Lung (tissue), 16 donors: ENCODE measurements around the gene PLCG2. TPM values are rescaled to one million over a fixed set of nuclear protein-coding genes. Genes with fewer than 3 reads are reported as not detected.

Experiments used
- ATAC-seq: fragments of 200-7000 bp; cut with Tn5 transposase; one replicate; pipeline ENCODE4 v1.9.1; 2020; ENCODE audit warnings: moderate number of reproducible peaks; ENCODE audit not compliant: insufficient read depth, low FRiP score
- DNase-seq, 3 donors: peaks; one replicate each; pipeline ENCODE4 v3.0.0-alpha.2; 2013 to 2017
- H3K27ac ChIP-seq, 2 donors: one replicate each; pipeline ENCODE4 v1.5.1; 2013; ENCODE audit warnings: mild to moderate bottlenecking in 2 of 2, moderate library complexity in 2 of 2, control low read depth in 1 of 2, inconsistent platforms in 1 of 2, low read depth in 1 of 2, low read length in 1 of 2
- H3K27me3 ChIP-seq, 3 donors: one replicate each; pipeline ENCODE4 v1.5.1; 2013; ENCODE audit warnings: low read length in 2 of 3; ENCODE audit not compliant: control insufficient read depth in 3 of 3, insufficient read depth in 3 of 3
- H3K36me3 ChIP-seq, 4 donors: one replicate each; pipeline ENCODE4 v1.5.1; 2013; ENCODE audit warnings: low read length in 4 of 4, mild to moderate bottlenecking in 1 of 4, moderate library complexity in 1 of 4; ENCODE audit not compliant: control insufficient read depth in 4 of 4, insufficient read depth in 4 of 4
- H3K4me1 ChIP-seq, 5 donors: one replicate each; pipeline ENCODE4 v1.5.1; 2013; ENCODE audit warnings: low read length in 5 of 5, mild to moderate bottlenecking in 2 of 5, moderate library complexity in 1 of 5; ENCODE audit not compliant: control insufficient read depth in 5 of 5, insufficient read depth in 5 of 5
- H3K4me3 ChIP-seq: one replicate; pipeline ENCODE4 v1.5.1; 2013; ENCODE audit warnings: mild to moderate bottlenecking, control low read depth, moderate library complexity
- H3K9ac ChIP-seq, 2 donors: one replicate each; pipeline ENCODE4 v1.5.1; 2013; ENCODE audit warnings: low read length in 2 of 2, control low read depth in 1 of 2; ENCODE audit not compliant: insufficient read depth in 1 of 2
- H3K9me3 ChIP-seq, 4 donors: one replicate each; pipeline ENCODE4 v1.5.1; 2013; ENCODE audit warnings: low read length in 3 of 4, mild to moderate bottlenecking in 1 of 4, moderate library complexity in 1 of 4; ENCODE audit not compliant: control insufficient read depth in 4 of 4, insufficient read depth in 3 of 4
- CTCF ChIP-seq: IDR thresholded peaks from 2 replicates; pipeline ENCODE4 v1.5.1; 2012; ENCODE audit warnings: mild to moderate bottlenecking; ENCODE audit errors: control extremely low read depth, extremely low read depth
- WGBS, 2 donors: extraction: QIAGEN DNeasy Blood & Tissue Kit; methylation state at CpG; one replicate each; pipeline ENCODE4 v1.1.7; 2013; 5-methylcytosine and 5-hydroxymethylcytosine counted together
- long read RNA-seq, 5 donors: transcript quantifications; one replicate each; lab custom pipeline, GENCODE V29; 2026
- polyA plus RNA-seq, 2 donors: library from polyadenylated mRNA; stranded (reverse); fragments of 200-250 nt; gene quantifications; one replicate each; pipeline ENCODE4 v1.2.1, GENCODE V29; 2013
- total RNA-seq, 2 donors: library from RNA; depleted of rRNA in 1 of 2; stranded (reverse); fragments of >200 nt in 1 of 2; gene quantifications; one replicate each; pipeline ENCODE4 v1.2.1, GENCODE V29; 2014 to 2021
- donor health status: control.
- donor health status: control.
- donor health status: Bipolar disorder and iron deficiency.
- donor health status: healthy.
- donor health status: DM: yes; HTN: yes; CAD: no.

Gene PLCG2
- total RNA-seq (10 to 100 TPM; 27.8 to 41.0 TPM), polyA plus RNA-seq (10 to 100 TPM in 1 of 2 donors, 1 to 10 TPM in 1; 8.8 to 31.0 TPM)
- long read RNA-seq, donor 1: 0 reads
- long read RNA-seq, donor 2: 0 reads
- long read RNA-seq, donor 3: 0 reads
- long read RNA-seq, donor 4, full-length matches to known transcripts: 1 of 1 reads
- long read RNA-seq, donor 4, partial matches to known transcripts: 0 of 1 reads
- long read RNA-seq, donor 4, other reads (novel, unspliced or antisense): 0 of 1 reads
- long read RNA-seq, donor 5: 0 reads

GRCh38 chr16:81778861-81779535 is at the start of gene PLCG2:
PLCG2 (plus strand) TSS chr16:81779291; CDS start chr16:81785990, 6,699 bp downstream.
- TF ChIP-seq CTCF: no peak
- ATAC-seq: peak; percentile 94
- Histone ChIP-seq H3K4me1 (peaks cover 0 to 4% (median 0%) of the 10 kb centered on the region in 5 donors), H3K36me3 (no peaks in the 10 kb centered on the region), H3K27me3 (peaks cover 0 to 32% (median 26%) of the 10 kb centered on the region in 3 donors), H3K9ac (no peak within 1 kb of the TSS), H3K27ac (peak within 1 kb of the TSS in 1 of 2 donors; percentile 37), H3K4me3 (peak within 1 kb of the TSS; percentile 69), H3K9me3 (no peaks in the 10 kb centered on the region)
- WGBS, 2 donors: 0% methylated on average over 54 to 78 of the region's 78 CpGs
- DNase-seq: peak; percentile 51 to 73 (median 55)

- peaks cover 0 to under 1% (median 0%) of the 10 kb centered on the region in 3 donors for H3K27me3 ChIP-seq
- 88 to 90% methylated on average over 16 of the region's 16 CpGs for WGBS, 2 donors
- no peak for ATAC-seq
Measured at GRCh38 chr16:81729451-81729850, 49.6 kb upstream of the PLCG2 start.

GRCh38 chr16:81730090-81731051 is 48.7 kb upstream of the PLCG2 start:
- H3K9ac ChIP-seq: peak overlapping the region; percentile 28
- no peaks in the 10 kb centered on the region for H3K9me3 ChIP-seq
- peak; percentile 19 for TF ChIP-seq CTCF
- H3K4me3 ChIP-seq: peak overlapping the region; percentile 0
- H3K4me1 ChIP-seq: peaks cover 0 to 10% (median 5%) of the 10 kb centered on the region in 5 donors
- ATAC-seq (peak; percentile 90), DNase-seq (peak; percentile 92 to 94 (median 94))
- H3K27ac ChIP-seq: peak overlapping the region in 1 of 2 donors; percentile 17
- H3K36me3 ChIP-seq: no peaks in the 10 kb centered on the region
- WGBS, 2 donors: 10 to 11% methylated on average over 47 of the region's 47 CpGs
- H3K27me3 ChIP-seq: no peaks in the 10 kb centered on the region

More at GRCh38 chr16:81729451-81729850, 49.6 kb upstream of the PLCG2 start:
- Histone ChIP-seq H3K9me3 (no peaks in the 10 kb centered on the region), H3K4me1 (peaks cover 0 to 10% (median 5%) of the 10 kb centered on the region in 5 donors), H3K9ac (no peak overlapping the region), H3K4me3 (no peak overlapping the region), H3K36me3 (no peaks in the 10 kb centered on the region), H3K27ac (no peak overlapping the region)
- no peak for TF ChIP-seq CTCF
- peak in 1 of 3 donors; percentile 48 for DNase-seq
